ENCODE data around the gene CCDC142.

Gene CCDC142

DNA sequence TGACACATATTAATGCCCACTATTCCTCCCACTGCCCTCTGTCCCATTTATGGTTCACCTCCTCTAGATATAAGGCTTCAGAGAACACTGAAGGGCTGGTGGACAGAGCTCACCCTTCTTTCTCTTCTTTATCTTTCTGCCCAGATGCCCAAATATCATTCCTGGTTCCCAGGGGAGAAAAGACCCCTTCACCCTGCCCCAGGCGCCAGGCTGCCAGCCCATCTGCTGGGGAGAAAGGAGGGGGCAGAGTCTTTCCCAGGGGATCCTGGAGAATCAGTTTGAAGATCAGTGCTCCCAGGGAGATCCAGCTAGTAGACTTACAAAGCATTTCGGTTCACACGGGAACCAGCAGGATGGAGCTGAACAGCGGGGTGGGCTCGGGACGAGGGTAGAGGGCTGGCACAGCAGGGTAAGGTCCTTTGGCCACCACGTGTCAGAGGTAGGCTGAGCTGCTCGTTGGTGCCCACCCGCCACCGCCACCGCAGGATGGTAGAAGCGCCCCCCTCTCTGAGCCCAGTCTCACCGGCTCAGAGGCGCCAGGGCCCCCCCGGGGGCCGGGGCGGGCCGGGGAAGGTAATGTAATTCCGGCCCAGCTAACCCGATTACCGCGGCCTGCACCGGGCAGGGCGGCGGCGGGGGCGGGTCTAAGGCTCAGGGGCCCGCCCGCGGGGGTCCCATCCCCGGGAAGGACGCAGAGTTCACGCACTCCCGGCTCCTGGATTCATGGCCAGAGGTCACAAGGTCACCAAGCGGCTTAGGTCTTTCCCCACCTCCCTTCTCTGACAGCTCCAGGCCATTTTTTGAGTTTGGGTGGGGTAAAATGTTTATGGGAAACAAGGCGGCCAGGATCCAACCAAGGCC, 30.2 kb upstream of the CCDC142 start:
- WGBS, 2 experiments (ENCODE audit: insufficient coverage in 2 of 2): 3 to 7% methylated on average over 26 to 33 of the region's 36 CpGs
- H3K4me3 ChIP-seq (ENCODE audit: extremely low read depth, insufficient read depth, low read length, poor library complexity, severe bottlenecking): no peak overlapping the region
- H3K4me1 ChIP-seq (ENCODE audit: control insufficient read depth, insufficient read depth, low read length, poor library complexity, severe bottlenecking): peaks cover 14% of the 10 kb centered on the region
- H3K9me3 ChIP-seq (ENCODE audit: control insufficient read depth, low read length): no peaks in the 10 kb centered on the region
- H3K36me3 ChIP-seq (ENCODE audit: control insufficient read depth, insufficient read depth, low read length): no peaks in the 10 kb centered on the region
- no peak overlapping the region for H3K27ac ChIP-seq (ENCODE audit: low read depth, low read length, severe bottlenecking)

DNA sequence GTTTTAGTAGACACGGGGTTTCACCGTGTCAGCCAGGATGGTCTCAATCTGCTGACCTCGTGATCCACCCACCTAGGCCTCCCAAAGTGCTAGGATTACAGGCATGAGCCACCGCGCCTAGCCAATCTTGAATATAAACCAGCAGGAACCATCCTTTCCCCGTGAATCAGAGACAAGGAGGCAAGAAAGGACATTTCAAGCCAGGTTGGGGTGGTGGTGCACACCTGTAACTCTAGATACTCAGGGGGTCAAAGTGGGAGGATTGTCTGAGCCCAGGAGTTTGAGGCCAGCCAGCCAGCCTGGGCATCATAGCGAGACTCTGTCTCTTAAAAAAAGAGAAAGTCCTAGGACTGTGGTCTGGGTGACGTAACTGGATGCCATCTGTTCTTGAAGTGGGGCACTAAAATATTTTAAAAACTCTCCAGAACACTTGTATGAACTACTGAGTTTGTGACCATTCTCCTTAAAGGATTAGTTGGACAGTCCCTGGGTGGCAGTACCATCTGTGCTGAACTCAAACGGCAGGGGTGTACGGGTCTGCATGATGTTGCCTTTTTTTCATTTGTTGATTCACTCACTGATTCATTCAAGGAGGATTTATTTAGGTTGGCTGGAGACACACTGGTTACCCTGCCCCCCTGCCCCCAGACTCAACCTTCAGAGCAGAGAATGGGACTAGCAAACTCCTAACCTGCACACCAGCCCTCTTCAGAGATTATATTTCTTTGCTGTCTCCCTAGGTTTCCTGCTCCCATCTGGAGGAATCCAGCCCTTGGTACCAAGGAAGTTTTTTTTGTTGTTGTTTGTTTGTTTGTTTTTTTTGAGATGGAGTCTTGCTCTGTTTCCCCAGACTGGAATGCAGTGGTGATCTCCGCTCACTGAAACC, 28.5 kb upstream of the CCDC142 start:
- no peak overlapping the region for H3K27ac ChIP-seq (ENCODE audit: low read depth, low read length, severe bottlenecking)
- 68 to 80% methylated on average over 7 to 10 of the region's 11 CpGs for WGBS, 2 experiments (ENCODE audit: insufficient coverage in 2 of 2)
- H3K9me3 ChIP-seq (ENCODE audit: control insufficient read depth, low read length): no peaks in the 10 kb centered on the region
- H3K4me3 ChIP-seq (ENCODE audit: extremely low read depth, insufficient read depth, low read length, poor library complexity, severe bottlenecking): no peak overlapping the region
- no peaks in the 10 kb centered on the region for H3K36me3 ChIP-seq (ENCODE audit: control insufficient read depth, insufficient read depth, low read length)
- peaks cover 19% of the 10 kb centered on the region for H3K4me1 ChIP-seq (ENCODE audit: control insufficient read depth, insufficient read depth, low read length, poor library complexity, severe bottlenecking)

DNA sequence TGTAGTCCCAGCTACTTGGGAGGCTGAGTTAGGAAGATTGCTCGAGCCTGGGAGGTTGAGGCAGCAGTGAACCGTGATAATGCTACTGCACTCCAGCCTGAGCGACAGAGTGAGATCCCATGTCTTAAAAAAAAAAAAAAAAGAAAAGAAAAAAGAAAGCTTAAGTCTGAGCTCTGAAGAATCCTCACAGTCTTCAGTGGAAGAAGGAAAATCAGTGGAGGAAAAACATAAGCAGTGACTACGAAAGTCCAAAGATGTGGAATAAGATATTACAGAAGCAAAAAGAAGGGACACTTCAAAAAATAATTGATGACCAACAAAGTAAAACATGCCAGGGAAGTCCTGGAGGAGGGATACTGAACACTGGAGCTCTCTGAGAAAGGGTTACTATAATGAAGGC, 27.5 kb upstream of the CCDC142 start:
- Histone ChIP-seq H3K4me3 (ENCODE audit: extremely low read depth, insufficient read depth, low read length, poor library complexity, severe bottlenecking) (no peak overlapping the region), H3K9me3 (ENCODE audit: control insufficient read depth, low read length) (no peaks in the 10 kb centered on the region), H3K4me1 (ENCODE audit: control insufficient read depth, insufficient read depth, low read length, poor library complexity, severe bottlenecking) (peaks cover 19% of the 10 kb centered on the region), H3K27ac (ENCODE audit: low read depth, low read length, severe bottlenecking) (no peak overlapping the region), H3K36me3 (ENCODE audit: control insufficient read depth, insufficient read depth, low read length) (peaks cover 10% of the 10 kb centered on the region)
- WGBS, 2 experiments (ENCODE audit: insufficient coverage in 2 of 2): 86 to 87% methylated on average over 2 to 3 of the region's 4 CpGs

DNA sequence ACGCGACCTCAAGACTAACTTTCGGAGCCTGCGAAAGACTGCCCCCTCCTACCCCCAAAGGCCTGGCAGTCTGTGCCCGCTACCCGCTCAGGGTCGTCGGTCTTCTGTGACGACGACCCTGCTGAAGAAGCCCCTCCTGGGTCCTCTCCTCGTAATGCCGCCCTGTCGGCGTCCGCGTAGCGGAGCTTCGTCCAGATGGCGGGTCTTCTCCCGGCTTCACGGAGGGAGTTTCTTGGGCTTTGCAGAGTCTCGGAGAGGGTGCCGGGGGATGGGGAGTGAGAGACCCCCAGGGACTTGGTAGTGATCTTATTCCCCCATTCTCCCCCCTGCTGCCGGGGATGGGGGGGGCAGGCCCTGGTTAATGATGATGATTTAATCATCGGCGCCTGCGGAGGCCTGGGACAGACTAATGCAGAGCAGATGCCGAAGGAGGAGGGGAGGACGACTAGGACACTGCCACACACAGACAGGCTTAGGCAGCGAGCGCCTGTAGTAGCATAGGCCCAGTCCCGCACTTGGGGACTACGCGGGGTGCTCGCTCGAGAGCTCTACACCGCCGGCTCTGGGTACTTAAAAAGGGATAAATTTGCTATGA, 25.2 kb upstream of the CCDC142 start:
- no peaks in the 10 kb centered on the region for H3K9me3 ChIP-seq (ENCODE audit: control insufficient read depth, low read length)
- 6 to 11% methylated on average over 23 to 34 of the region's 38 CpGs for WGBS, 2 experiments (ENCODE audit: insufficient coverage in 2 of 2)
- H3K36me3 ChIP-seq (ENCODE audit: control insufficient read depth, insufficient read depth, low read length): peaks cover 20% of the 10 kb centered on the region
- peak overlapping the region; percentile 53 for H3K27ac ChIP-seq (ENCODE audit: low read depth, low read length, severe bottlenecking)
- peaks cover 13% of the 10 kb centered on the region for H3K4me1 ChIP-seq (ENCODE audit: control insufficient read depth, insufficient read depth, low read length, poor library complexity, severe bottlenecking)
- H3K4me3 ChIP-seq (ENCODE audit: extremely low read depth, insufficient read depth, low read length, poor library complexity, severe bottlenecking): peak overlapping the region; percentile 70

DNA sequence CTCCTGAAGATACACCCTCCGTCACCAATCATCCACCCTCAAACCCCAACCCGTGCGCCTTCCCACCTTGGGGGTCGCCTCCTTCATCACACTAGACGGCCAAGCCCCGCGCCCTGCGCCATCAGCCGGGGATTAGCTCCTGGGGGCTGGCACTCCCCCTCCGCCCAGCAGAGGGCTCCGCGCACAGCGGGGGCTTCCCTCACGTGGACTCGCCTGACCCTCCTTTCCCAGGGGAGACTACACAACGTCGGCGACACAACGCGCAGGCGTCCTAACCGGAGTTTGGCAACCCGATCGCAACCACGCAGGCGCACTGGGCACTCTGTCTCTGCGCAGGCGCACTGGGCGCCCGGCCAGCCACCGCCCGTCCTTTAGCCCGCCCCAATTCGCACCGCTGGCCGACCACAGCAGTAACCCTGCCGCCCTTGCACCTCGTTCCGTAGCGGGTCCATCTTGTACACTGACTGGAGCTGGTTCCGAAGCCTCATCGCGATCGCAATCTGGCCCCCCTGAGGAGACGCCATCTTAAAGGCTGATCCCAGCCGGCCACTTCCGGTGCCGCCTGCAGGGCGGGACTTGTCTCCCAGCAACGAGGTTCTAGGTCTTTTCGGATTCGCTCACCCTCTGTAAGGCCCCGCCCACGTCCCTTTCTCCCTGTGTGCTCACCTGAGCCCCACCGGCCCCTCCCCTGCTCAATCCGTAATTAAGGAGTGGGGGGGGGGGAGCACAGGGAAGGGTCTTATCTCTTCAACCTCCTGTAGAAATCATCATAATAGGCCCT, 24.5 kb upstream of the CCDC142 start, which contains the start of gene PCGF1:
PCGF1 (minus strand) TSS at position 551 of the 781 bp plus-strand sequence; CDS start at position 524, 27 bp downstream.
- WGBS, 2 experiments (ENCODE audit: insufficient coverage in 2 of 2): 0 to 1% methylated on average over 42 to 44 of the region's 56 CpGs
- H3K36me3 ChIP-seq (ENCODE audit: control insufficient read depth, insufficient read depth, low read length): peaks cover 20% of the 10 kb centered on the region
- H3K9me3 ChIP-seq (ENCODE audit: control insufficient read depth, low read length): no peaks in the 10 kb centered on the region
- H3K4me3 ChIP-seq (ENCODE audit: extremely low read depth, insufficient read depth, low read length, poor library complexity, severe bottlenecking): peak within 1 kb of the TSS; percentile 70
- H3K27ac ChIP-seq (ENCODE audit: low read depth, low read length, severe bottlenecking): peak within 1 kb of the TSS; percentile 95
- peaks cover 13% of the 10 kb centered on the region for H3K4me1 ChIP-seq (ENCODE audit: control insufficient read depth, insufficient read depth, low read length, poor library complexity, severe bottlenecking)

DNA sequence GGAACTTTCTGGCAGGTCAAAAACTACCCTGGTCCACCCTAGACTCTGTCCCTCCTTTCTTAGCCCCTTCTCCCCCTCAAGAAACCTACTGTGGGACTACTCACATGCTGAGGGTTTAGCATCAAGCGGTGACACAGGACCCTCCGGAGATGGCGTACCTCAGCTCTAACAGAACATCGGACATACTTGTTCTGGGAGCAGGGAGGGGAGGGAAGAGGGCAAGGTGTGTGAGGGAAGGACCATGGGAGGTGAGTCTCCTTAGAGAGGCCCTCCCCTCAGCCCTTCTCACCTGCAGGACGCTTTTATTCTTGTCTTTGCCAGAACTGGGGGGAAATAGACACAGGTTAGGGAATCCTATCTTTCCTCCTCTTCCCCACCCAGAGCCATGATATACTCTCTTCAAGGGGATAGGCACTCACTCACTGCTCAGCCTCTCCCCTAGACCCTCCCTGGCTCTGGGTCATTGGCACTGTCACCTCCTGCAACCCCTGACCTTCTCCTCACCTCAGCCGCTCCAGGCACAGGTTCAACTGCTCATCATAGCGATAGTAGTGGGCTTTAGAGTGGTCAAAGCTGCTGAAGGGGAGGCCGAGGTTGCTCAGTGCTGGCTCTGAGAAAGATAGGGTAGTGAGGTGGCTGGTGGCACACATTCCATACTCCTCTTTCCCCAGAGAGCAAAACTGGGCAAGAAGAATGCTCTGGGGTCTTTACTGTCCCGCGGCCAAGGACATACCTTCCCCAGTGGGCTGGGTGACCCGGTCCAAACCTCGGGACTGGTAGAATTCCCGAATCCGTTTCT, 22.8 kb upstream of the CCDC142 start:
- 95 to 100% methylated on average over 6 to 9 of the region's 14 CpGs for WGBS, 2 experiments (ENCODE audit: insufficient coverage in 2 of 2)
- Histone ChIP-seq H3K4me3 (ENCODE audit: extremely low read depth, insufficient read depth, low read length, poor library complexity, severe bottlenecking) (no peak overlapping the region), H3K9me3 (ENCODE audit: control insufficient read depth, low read length) (no peaks in the 10 kb centered on the region), H3K4me1 (ENCODE audit: control insufficient read depth, insufficient read depth, low read length, poor library complexity, severe bottlenecking) (peaks cover 18% of the 10 kb centered on the region), H3K36me3 (ENCODE audit: control insufficient read depth, insufficient read depth, low read length) (peaks cover 20% of the 10 kb centered on the region), H3K27ac (ENCODE audit: low read depth, low read length, severe bottlenecking) (no peak overlapping the region)

DNA sequence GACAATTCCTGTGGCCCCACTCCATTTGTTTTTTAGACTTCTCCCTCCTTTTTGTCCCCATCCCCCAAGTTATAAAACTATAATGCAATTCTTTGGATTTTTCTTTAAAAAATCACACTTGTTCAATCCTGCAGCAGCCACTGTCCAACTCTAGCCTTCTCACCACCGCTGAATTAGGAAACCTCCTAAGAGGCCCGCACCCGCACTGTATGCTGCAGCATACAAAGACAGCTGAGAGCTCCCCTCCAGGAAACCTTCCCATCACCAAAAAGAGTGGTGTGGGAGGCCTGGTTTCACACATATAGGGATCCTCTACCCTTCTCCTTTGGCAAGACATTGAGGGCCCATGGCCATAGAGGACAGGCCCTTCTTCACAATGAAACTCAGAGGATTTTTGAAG, 21.8 kb upstream of the CCDC142 start:
- peaks cover 18% of the 10 kb centered on the region for H3K4me1 ChIP-seq (ENCODE audit: control insufficient read depth, insufficient read depth, low read length, poor library complexity, severe bottlenecking)
- H3K9me3 ChIP-seq (ENCODE audit: control insufficient read depth, low read length): no peaks in the 10 kb centered on the region
- H3K36me3 ChIP-seq (ENCODE audit: control insufficient read depth, insufficient read depth, low read length): peaks cover 20% of the 10 kb centered on the region
- H3K4me3 ChIP-seq (ENCODE audit: extremely low read depth, insufficient read depth, low read length, poor library complexity, severe bottlenecking): no peak overlapping the region
- H3K27ac ChIP-seq (ENCODE audit: low read depth, low read length, severe bottlenecking): no peak overlapping the region
- WGBS, 2 experiments (ENCODE audit: insufficient coverage in 2 of 2): 93% methylated on average over 2 to 3 of the region's 3 CpGs

DNA sequence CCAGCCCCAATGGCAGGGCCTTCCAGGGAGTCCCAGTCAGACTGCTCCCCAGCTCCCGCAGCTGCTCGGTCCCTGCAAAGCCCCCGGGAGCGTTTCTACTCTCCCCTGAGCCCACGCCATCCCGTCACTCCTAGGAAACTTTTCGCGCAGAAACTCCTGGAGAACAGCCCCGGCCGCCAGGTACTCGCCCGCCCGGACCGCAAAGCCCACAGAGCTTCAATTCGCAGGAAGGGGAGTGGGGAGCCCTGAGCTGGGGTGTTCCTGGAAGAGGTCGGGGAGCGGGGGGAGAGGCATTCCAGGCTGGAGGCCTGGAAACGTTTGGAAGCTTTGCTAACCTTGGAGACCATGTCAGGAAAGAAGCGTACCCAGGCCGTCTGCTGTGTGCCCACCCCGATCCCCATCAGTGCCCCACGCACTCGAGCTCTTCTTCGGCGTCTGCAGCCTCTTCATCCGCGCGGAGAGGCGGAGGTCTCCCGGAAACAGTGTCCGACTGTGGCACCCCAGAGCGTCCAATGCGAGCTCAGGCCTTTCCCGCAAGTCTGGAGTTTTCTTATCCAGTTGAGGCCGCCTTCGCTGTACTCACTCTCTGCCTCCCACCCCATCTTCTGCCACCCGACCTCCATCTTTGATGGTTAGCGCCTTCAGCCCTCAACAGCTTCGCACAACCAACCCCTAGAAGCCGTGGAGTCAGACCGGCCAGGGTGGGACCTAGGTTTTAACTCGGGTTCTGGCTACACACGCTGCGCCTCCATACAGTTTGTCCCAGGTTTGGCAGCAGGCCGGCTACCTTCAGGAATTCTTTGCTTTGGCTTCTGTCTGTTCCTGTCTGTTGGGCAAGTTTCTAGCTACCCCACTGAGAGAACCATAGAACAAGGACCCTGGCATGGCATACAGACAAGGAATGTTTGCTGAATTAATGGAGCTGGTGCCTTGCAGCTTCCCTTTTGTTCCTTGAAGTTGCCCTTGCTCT, 21.0 kb upstream of the CCDC142 start:
- peak overlapping the region; percentile 53 for H3K27ac ChIP-seq (ENCODE audit: low read depth, low read length, severe bottlenecking)
- H3K9me3 ChIP-seq (ENCODE audit: control insufficient read depth, low read length): no peaks in the 10 kb centered on the region
- H3K4me1 ChIP-seq (ENCODE audit: control insufficient read depth, insufficient read depth, low read length, poor library complexity, severe bottlenecking): peaks cover 23% of the 10 kb centered on the region
- 76 to 77% methylated on average over 41 to 43 of the region's 45 CpGs for WGBS, 2 experiments (ENCODE audit: insufficient coverage in 2 of 2)
- H3K36me3 ChIP-seq (ENCODE audit: control insufficient read depth, insufficient read depth, low read length): peaks cover 20% of the 10 kb centered on the region
- H3K4me3 ChIP-seq (ENCODE audit: extremely low read depth, insufficient read depth, low read length, poor library complexity, severe bottlenecking): peak overlapping the region; percentile 47

All from mesodermal cell (in vitro differentiated cells).